ENCODE measurements around the gene UROC1.

UROC1 gene

GRCh38 chr3:126528800-126529541 is 11.4 kb upstream of the UROC1 start:
- TF ChIP-seq TAF1 (IDR thresholded peaks at IDR 0.05; ENCODE audit: borderline replicate concordance, insufficient read depth, low read length) (no peak), POLR2AphosphoS5 (IDR thresholded peaks at IDR 0.05; ENCODE audit: low read depth, low read length) (no peak), FOXP2 (optimal IDR thresholded peaks at IDR 0.05; ENCODE audit: borderline replicate concordance, extremely low read depth, extremely low read length, insufficient read depth) (no peak), SIN3A (IDR thresholded peaks at IDR 0.05; ENCODE audit: borderline replicate concordance, insufficient read depth, low read length) (no peak), REST (IDR thresholded peaks at IDR 0.05; ENCODE audit: insufficient read depth in 1 of 2, low read depth in 2 of 2, low read length in 2 of 2) (no peak)

- TF ChIP-seq REST (IDR thresholded peaks at IDR 0.05; ENCODE audit: insufficient read depth in 1 of 2, low read depth in 2 of 2, low read length in 2 of 2): no peak
- no peak for TF ChIP-seq TAF1 (IDR thresholded peaks at IDR 0.05; ENCODE audit: borderline replicate concordance, insufficient read depth, low read length)
- TF ChIP-seq FOXP2 (optimal IDR thresholded peaks at IDR 0.05; ENCODE audit: borderline replicate concordance, extremely low read depth, extremely low read length, insufficient read depth): no peak
- TF ChIP-seq SIN3A (IDR thresholded peaks at IDR 0.05; ENCODE audit: borderline replicate concordance, insufficient read depth, low read length): no peak
- TF ChIP-seq POLR2AphosphoS5 (IDR thresholded peaks at IDR 0.05; ENCODE audit: low read depth, low read length): no peak
Observed at GRCh38 chr3:126528419-126528799, 10.8 kb upstream of the UROC1 start.

- TF ChIP-seq REST (IDR thresholded peaks at IDR 0.05; ENCODE audit: insufficient read depth in 1 of 2, low read depth in 2 of 2, low read length in 2 of 2) (no peak), SIN3A (IDR thresholded peaks at IDR 0.05; ENCODE audit: borderline replicate concordance, insufficient read depth, low read length) (no peak), TAF1 (IDR thresholded peaks at IDR 0.05; ENCODE audit: borderline replicate concordance, insufficient read depth, low read length) (no peak), POLR2AphosphoS5 (IDR thresholded peaks at IDR 0.05; ENCODE audit: low read depth, low read length) (no peak), FOXP2 (optimal IDR thresholded peaks at IDR 0.05; ENCODE audit: borderline replicate concordance, extremely low read depth, extremely low read length, insufficient read depth) (no peak)
Observed at GRCh38 chr3:126527455-126528211, 10.1 kb upstream of the UROC1 start.

- TF ChIP-seq REST (IDR thresholded peaks at IDR 0.05; ENCODE audit: insufficient read depth in 1 of 2, low read depth in 2 of 2, low read length in 2 of 2) (no peak), TAF1 (IDR thresholded peaks at IDR 0.05; ENCODE audit: borderline replicate concordance, insufficient read depth, low read length) (no peak), SIN3A (IDR thresholded peaks at IDR 0.05; ENCODE audit: borderline replicate concordance, insufficient read depth, low read length) (no peak), FOXP2 (optimal IDR thresholded peaks at IDR 0.05; ENCODE audit: borderline replicate concordance, extremely low read depth, extremely low read length, insufficient read depth) (no peak), POLR2AphosphoS5 (IDR thresholded peaks at IDR 0.05; ENCODE audit: low read depth, low read length) (no peak)
Observed at GRCh38 chr3:126527006-126527405, 9.4 kb upstream of the UROC1 start.

Measured in PFSK-1 (cell line).